Neural progenitor cell (in vitro differentiated cells): ENCODE measurements around the gene OSGIN1. TPM values are rescaled to one million over a fixed set of nuclear protein-coding genes. Genes with fewer than 3 reads are reported as not detected.

Source experiments
- DNase-seq: peaks from one replicate; pipeline ENCODE4 v3.0.0-alpha.2; 2016; ENCODE audit warnings: low spot score
- H2AFZ ChIP-seq: fragments of 200-600 bp; sonication (generic); replicated peaks from 2 replicates; pipeline ENCODE4 v1.6.1; 2016; ENCODE audit warnings: antibody characterized with exemption
- H3F3A ChIP-seq: fragments of 200-600 bp; sonication (generic); 2 replicates; pipeline ENCODE4 v1.6.1; 2016; ENCODE audit warnings: antibody characterized with exemption, low read depth
- H3K27ac ChIP-seq: fragments of 200-600 bp; sonication (generic); 2 replicates; pipeline ENCODE4 v1.5.1; 2016; ENCODE audit warnings: mild to moderate bottlenecking
- H3K27me3 ChIP-seq: fragments of 200-600 bp; sonication (generic); 2 replicates; pipeline ENCODE4 v1.6.1; 2016; ENCODE audit warnings: mild to moderate bottlenecking, moderate library complexity
- H3K36me3 ChIP-seq: fragments of 200-600 bp; sonication (generic); 2 replicates; pipeline ENCODE4 v1.5.1; 2016
- H3K4me1 ChIP-seq: fragments of 200-600 bp; sonication (generic); 2 replicates; pipeline ENCODE4 v1.6.1; 2016; ENCODE audit warnings: mixed run types
- H3K4me2 ChIP-seq: fragments of 200-600 bp; sonication (generic); 2 replicates; pipeline ENCODE4 v1.6.1; 2016
- H3K4me3 ChIP-seq: fragments of 200-600 bp; sonication (generic); 2 replicates; pipeline ENCODE4 v1.5.1; 2016
- H3K79me2 ChIP-seq: fragments of 200-600 bp; sonication (generic); 2 replicates; pipeline ENCODE4 v1.6.1; 2016; ENCODE audit warnings: low read depth
- H3K9ac ChIP-seq: fragments of 200-600 bp; sonication (generic); 2 replicates; pipeline ENCODE4 v1.6.1; 2016
- H3K9me3 ChIP-seq: fragments of 200-600 bp; sonication (generic); 2 replicates; pipeline ENCODE4 v1.5.1; 2016; ENCODE audit warnings: low read depth
- H4K20me1 ChIP-seq: fragments of 200-600 bp; sonication (generic); 2 replicates; pipeline ENCODE4 v1.6.1; 2016; ENCODE audit warnings: low read depth
- H3K27ac Mint-ChIP-seq: 3 replicates; pipeline ENCODE4 v1.8.0; 2021; ENCODE audit warnings: mixed read lengths
- H3K27me3 Mint-ChIP-seq: 2 replicates; pipeline ENCODE4 v1.8.0; 2022; ENCODE audit warnings: low read depth, mild to moderate bottlenecking, inconsistent platforms, moderate library complexity, mixed read lengths; ENCODE audit not compliant: insufficient read depth
- H3K36me3 Mint-ChIP-seq: 3 replicates; pipeline ENCODE4 v1.8.0; 2021; ENCODE audit warnings: mixed read lengths
- H3K4me1 Mint-ChIP-seq: 3 replicates; pipeline ENCODE4 v1.8.0; 2021; ENCODE audit warnings: mixed read lengths
- H3K4me3 Mint-ChIP-seq: 3 replicates; pipeline ENCODE4 v1.8.0; 2021; ENCODE audit warnings: mild to moderate bottlenecking, moderate library complexity, mixed read lengths
- H3K9me3 Mint-ChIP-seq: 3 replicates; pipeline ENCODE4 v1.8.0; 2020; ENCODE audit warnings: mixed read lengths
- CTCF ChIP-seq: fragments of 200-600 bp; sonication (generic); IDR thresholded peaks from 2 replicates; pipeline ENCODE4 v1.5.1; 2017; ENCODE audit warnings: antibody characterized with exemption, mild to moderate bottlenecking
- EZH2 ChIP-seq: fragments of 200-600 bp; sonication (generic); IDR thresholded peaks from 2 replicates; pipeline ENCODE4 v1.6.1; 2017; ENCODE audit warnings: antibody characterized with exemption, mild to moderate bottlenecking, moderate library complexity
- EZH2phosphoT487 ChIP-seq: fragments of 200-600 bp; sonication (generic); IDR thresholded peaks from 2 replicates; pipeline ENCODE4 v1.6.1; 2017; ENCODE audit warnings: antibody characterized with exemption
- total RNA-seq: library from RNA; depleted of rRNA; stranded (reverse); fragments of >200 nt; gene quantifications from 2 replicates; pipeline ENCODE4 v1.2.3, GENCODE V29; 2015; ENCODE audit warnings: low replicate concordance

OSGIN1 gene
- total RNA-seq, 1 donor from 2014 or later: not detected

- peak overlapping the region; percentile 82 for H2AFZ ChIP-seq
- H3K36me3 ChIP-seq: no peaks in the 10 kb centered on the region
- H3K27ac ChIP-seq: no peak overlapping the region
- peaks cover 5% of the 10 kb centered on the region for H3F3A ChIP-seq
- H3K36me3 Mint-ChIP-seq: no peaks in the 10 kb centered on the region
- H3K27me3 ChIP-seq: peaks cover 8% of the 10 kb centered on the region
- peaks cover 10% of the 10 kb centered on the region for H3K79me2 ChIP-seq
- H3K4me1 Mint-ChIP-seq: peaks cover 22% of the 10 kb centered on the region
- TF ChIP-seq EZH2phosphoT487 (no peak), CTCF (no peak), EZH2 (no peak)
- no peaks in the 10 kb centered on the region for H3K9me3 ChIP-seq
- H3K4me1 ChIP-seq: peaks cover 21% of the 10 kb centered on the region
- peak overlapping the region; percentile 63 for H3K27ac Mint-ChIP-seq
- peak overlapping the region; percentile 64 for H3K4me3 ChIP-seq
- no peak overlapping the region for H3K9ac ChIP-seq
- peak overlapping the region; percentile 93 for H3K4me2 ChIP-seq
- H3K27me3 Mint-ChIP-seq: peaks cover 6% of the 10 kb centered on the region
- no peaks in the 10 kb centered on the region for H3K9me3 Mint-ChIP-seq
- H3K4me3 Mint-ChIP-seq: peak overlapping the region; percentile 93
- H4K20me1 ChIP-seq: peaks cover 2% of the 10 kb centered on the region
- peak; percentile 47 for DNase-seq
Observed at GRCh38 chr16:83968891-83969649, 16.0 kb downstream of the OSGIN1 start.

GRCh38 chr16:83969771-83970429, 16.9 kb downstream of the OSGIN1 start:
- H3K27ac Mint-ChIP-seq: peak overlapping the region; percentile 74
- H3K9me3 Mint-ChIP-seq: no peaks in the 10 kb centered on the region
- H3K4me3 Mint-ChIP-seq: peak overlapping the region; percentile 93
- H3K4me1 Mint-ChIP-seq: peaks cover 28% of the 10 kb centered on the region
- H3K9ac ChIP-seq: no peak overlapping the region
- H3K9me3 ChIP-seq: no peaks in the 10 kb centered on the region
- peak; percentile 40 for DNase-seq
- H3K27ac ChIP-seq: no peak overlapping the region
- H3K27me3 Mint-ChIP-seq: peaks cover 3% of the 10 kb centered on the region
- peak overlapping the region; percentile 93 for H3K4me2 ChIP-seq
- peaks cover 10% of the 10 kb centered on the region for H3K79me2 ChIP-seq
- H3K4me1 ChIP-seq: peaks cover 21% of the 10 kb centered on the region
- H2AFZ ChIP-seq: no peak overlapping the region
- H3K4me3 ChIP-seq: peak overlapping the region; percentile 64
- H3K36me3 ChIP-seq: no peaks in the 10 kb centered on the region
- peaks cover 5% of the 10 kb centered on the region for H3F3A ChIP-seq
- H3K36me3 Mint-ChIP-seq: no peaks in the 10 kb centered on the region
- TF ChIP-seq EZH2 (no peak), CTCF (no peak), EZH2phosphoT487 (no peak)
- peaks cover 8% of the 10 kb centered on the region for H3K27me3 ChIP-seq
- H4K20me1 ChIP-seq: peaks cover 7% of the 10 kb centered on the region

- H3K9ac ChIP-seq: no peak overlapping the region
- H3K4me2 ChIP-seq: peak overlapping the region; percentile 93
- H3F3A ChIP-seq: peaks cover 5% of the 10 kb centered on the region
- peaks cover 8% of the 10 kb centered on the region for H3K27me3 ChIP-seq
- Mint-ChIP-seq H3K4me1 (peaks cover 28% of the 10 kb centered on the region), H3K9me3 (no peaks in the 10 kb centered on the region), H3K27me3 (peaks cover 3% of the 10 kb centered on the region), H3K27ac (no peak overlapping the region), H3K36me3 (no peaks in the 10 kb centered on the region), H3K4me3 (peak overlapping the region; percentile 93)
- no peak overlapping the region for H3K27ac ChIP-seq
- peaks cover 7% of the 10 kb centered on the region for H4K20me1 ChIP-seq
- no peak overlapping the region for H2AFZ ChIP-seq
- peaks cover 21% of the 10 kb centered on the region for H3K4me1 ChIP-seq
- H3K36me3 ChIP-seq: no peaks in the 10 kb centered on the region
- H3K79me2 ChIP-seq: peaks cover 10% of the 10 kb centered on the region
- TF ChIP-seq EZH2phosphoT487 (no peak), CTCF (no peak)
- no peak for DNase-seq
- H3K9me3 ChIP-seq: no peaks in the 10 kb centered on the region
- no peak overlapping the region for H3K4me3 ChIP-seq
Observed at GRCh38 chr16:83970430-83970815, 17.4 kb downstream of the OSGIN1 start.
